Measurements from ENCODE around the gene ANKRD33.

Gene ANKRD33

GRCh38 chr12:51923506-51924365 lies 35.8 kb downstream of the ANKRD33 start:
- Mint-ChIP-seq H3K27me3 (peaks cover 6% of the 10 kb centered on the region), H3K27ac (no peak overlapping the region), H3K36me3 (ENCODE audit: low read depth) (no peaks in the 10 kb centered on the region), H3K9me3 (no peaks in the 10 kb centered on the region), H3K4me3 (peak overlapping the region; percentile 28), H3K4me1 (peaks cover 19% of the 10 kb centered on the region)
- ATAC-seq = peak; percentile 62
- peak; percentile 78 for DNase-seq

- Mint-ChIP-seq H3K4me3 (no peak overlapping the region), H3K27ac (no peak overlapping the region), H3K27me3 (peaks cover 6% of the 10 kb centered on the region), H3K9me3 (no peaks in the 10 kb centered on the region), H3K4me1 (peaks cover 19% of the 10 kb centered on the region), H3K36me3 (ENCODE audit: low read depth) (no peaks in the 10 kb centered on the region)
- DNase-seq (no peak), ATAC-seq (peak; percentile 29)
These were observed 36.8 kb downstream of the ANKRD33 start for GRCh38 chr12:51924551-51925319.

GRCh38 chr12:51925346-51926063 lies 37.6 kb downstream of the ANKRD33 start:
- peaks cover 6% of the 10 kb centered on the region for H3K27me3 Mint-ChIP-seq
- H3K36me3 Mint-ChIP-seq (ENCODE audit: low read depth) = no peaks in the 10 kb centered on the region
- no peaks in the 10 kb centered on the region for H3K9me3 Mint-ChIP-seq
- H3K4me3 Mint-ChIP-seq = no peak overlapping the region
- DNase-seq (no peak), ATAC-seq (no peak)
- peaks cover 19% of the 10 kb centered on the region for H3K4me1 Mint-ChIP-seq
- no peak overlapping the region for H3K27ac Mint-ChIP-seq

GRCh38 chr12:51926064-51926632 lies 38.2 kb downstream of the ANKRD33 start:
- ATAC-seq (no peak), DNase-seq (no peak)
- Mint-ChIP-seq H3K27me3 (peaks cover 6% of the 10 kb centered on the region), H3K9me3 (no peaks in the 10 kb centered on the region), H3K4me3 (no peak overlapping the region), H3K4me1 (peaks cover 19% of the 10 kb centered on the region), H3K27ac (no peak overlapping the region), H3K36me3 (ENCODE audit: low read depth) (no peaks in the 10 kb centered on the region)

- DNase-seq (peak; percentile 58), ATAC-seq (no peak)
- H3K4me1 Mint-ChIP-seq = peaks cover 19% of the 10 kb centered on the region
- H3K4me3 Mint-ChIP-seq = no peak overlapping the region
- H3K27me3 Mint-ChIP-seq = peaks cover 6% of the 10 kb centered on the region
- H3K9me3 Mint-ChIP-seq = no peaks in the 10 kb centered on the region
- no peak overlapping the region for H3K27ac Mint-ChIP-seq
- H3K36me3 Mint-ChIP-seq (ENCODE audit: low read depth) = no peaks in the 10 kb centered on the region
These were observed 38.8 kb downstream of the ANKRD33 start for GRCh38 chr12:51926718-51927117.

- H3K36me3 Mint-ChIP-seq (ENCODE audit: low read depth) = no peaks in the 10 kb centered on the region
- H3K27ac Mint-ChIP-seq = no peak overlapping the region
- no peak for DNase-seq
- H3K27me3 Mint-ChIP-seq = no peaks in the 10 kb centered on the region
- no peak overlapping the region for H3K4me3 Mint-ChIP-seq
- no peaks in the 10 kb centered on the region for H3K4me1 Mint-ChIP-seq
- H3K9me3 Mint-ChIP-seq = no peaks in the 10 kb centered on the region
- ATAC-seq = no peak
These were observed 44.5 kb downstream of the ANKRD33 start for GRCh38 chr12:51932218-51933076.

GRCh38 chr12:51934080-51934479 lies 46.2 kb downstream of the ANKRD33 start:
- no peak overlapping the region for H3K27ac Mint-ChIP-seq
- no peaks in the 10 kb centered on the region for H3K36me3 Mint-ChIP-seq (ENCODE audit: low read depth)
- no peak for DNase-seq
- H3K9me3 Mint-ChIP-seq = no peaks in the 10 kb centered on the region
- ATAC-seq = no peak
- no peaks in the 10 kb centered on the region for H3K27me3 Mint-ChIP-seq
- no peaks in the 10 kb centered on the region for H3K4me1 Mint-ChIP-seq
- H3K4me3 Mint-ChIP-seq = no peak overlapping the region

GRCh38 chr12:51937926-51938325 lies 50.0 kb downstream of the ANKRD33 start:
- H3K36me3 Mint-ChIP-seq (ENCODE audit: low read depth) = no peaks in the 10 kb centered on the region
- H3K9me3 Mint-ChIP-seq = no peaks in the 10 kb centered on the region
- no peak for ATAC-seq
- no peak overlapping the region for H3K27ac Mint-ChIP-seq
- DNase-seq = no peak
- H3K27me3 Mint-ChIP-seq = peaks cover 8% of the 10 kb centered on the region
- H3K4me3 Mint-ChIP-seq = no peak overlapping the region
- no peaks in the 10 kb centered on the region for H3K4me1 Mint-ChIP-seq

- H3K4me1 Mint-ChIP-seq = no peaks in the 10 kb centered on the region
- no peak overlapping the region for H3K27ac Mint-ChIP-seq
- H3K9me3 Mint-ChIP-seq = no peaks in the 10 kb centered on the region
- no peak for DNase-seq
- H3K4me3 Mint-ChIP-seq = no peak overlapping the region
- H3K27me3 Mint-ChIP-seq = peaks cover 8% of the 10 kb centered on the region
- no peak for ATAC-seq
- no peaks in the 10 kb centered on the region for H3K36me3 Mint-ChIP-seq (ENCODE audit: low read depth)
These were observed 50.8 kb downstream of the ANKRD33 start for GRCh38 chr12:51938726-51939125.

GRCh38 chr12:51941011-51941581 lies 53.2 kb downstream of the ANKRD33 start:
- DNase-seq = no peak
- Mint-ChIP-seq H3K9me3 (peaks cover 15% of the 10 kb centered on the region), H3K4me3 (no peak overlapping the region), H3K27me3 (peaks cover 8% of the 10 kb centered on the region), H3K27ac (no peak overlapping the region), H3K36me3 (ENCODE audit: low read depth) (peaks cover 5% of the 10 kb centered on the region), H3K4me1 (no peaks in the 10 kb centered on the region)
- no peak for ATAC-seq
